ENCODE data around the gene LRMDA. TPM values are rescaled to one million over a fixed set of nuclear protein-coding genes. Genes with fewer than 3 reads are reported as not detected.

Gene LRMDA
- total RNA-seq, 1 donor, result under 0.01 TPM

DNA sequence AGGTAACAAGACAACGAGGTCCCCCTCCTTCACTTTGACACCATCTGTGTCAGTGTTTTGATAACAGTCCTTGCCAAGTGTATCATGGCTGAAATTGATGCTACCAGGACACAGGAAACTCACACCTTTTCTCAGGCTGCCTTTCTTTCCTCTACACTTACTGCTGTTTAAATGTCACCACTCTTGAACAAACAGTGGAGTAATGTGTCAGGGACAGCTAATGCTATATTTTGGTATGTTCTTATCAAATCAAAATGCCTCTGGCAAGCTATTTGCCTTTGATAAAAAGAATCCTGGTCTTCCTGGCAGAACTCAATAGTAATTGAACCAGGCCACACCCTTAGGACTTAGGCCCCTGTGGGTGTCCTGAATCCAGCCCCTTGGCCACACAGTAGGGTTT is 692.9 kb downstream of the LRMDA start:
- H3K4me3 ChIP-seq (ENCODE audit: low read depth, low read length), result no peak overlapping the region
- TF ChIP-seq, protein P1, sequence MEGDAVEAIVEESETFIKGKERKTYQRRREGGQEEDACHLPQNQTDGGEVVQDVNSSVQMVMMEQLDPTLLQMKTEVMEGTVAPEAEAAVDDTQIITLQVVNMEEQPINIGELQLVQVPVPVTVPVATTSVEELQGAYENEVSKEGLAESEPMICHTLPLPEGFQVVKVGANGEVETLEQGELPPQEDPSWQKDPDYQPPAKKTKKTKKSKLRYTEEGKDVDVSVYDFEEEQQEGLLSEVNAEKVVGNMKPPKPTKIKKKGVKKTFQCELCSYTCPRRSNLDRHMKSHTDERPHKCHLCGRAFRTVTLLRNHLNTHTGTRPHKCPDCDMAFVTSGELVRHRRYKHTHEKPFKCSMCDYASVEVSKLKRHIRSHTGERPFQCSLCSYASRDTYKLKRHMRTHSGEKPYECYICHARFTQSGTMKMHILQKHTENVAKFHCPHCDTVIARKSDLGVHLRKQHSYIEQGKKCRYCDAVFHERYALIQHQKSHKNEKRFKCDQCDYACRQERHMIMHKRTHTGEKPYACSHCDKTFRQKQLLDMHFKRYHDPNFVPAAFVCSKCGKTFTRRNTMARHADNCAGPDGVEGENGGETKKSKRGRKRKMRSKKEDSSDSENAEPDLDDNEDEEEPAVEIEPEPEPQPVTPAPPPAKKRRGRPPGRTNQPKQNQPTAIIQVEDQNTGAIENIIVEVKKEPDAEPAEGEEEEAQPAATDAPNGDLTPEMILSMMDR (IDR thresholded peaks at IDR 0.05; ENCODE audit: insufficient read depth, low read depth, low read length), result no peak
- DNase-seq (ENCODE audit: low read depth), result no peak

DNA sequence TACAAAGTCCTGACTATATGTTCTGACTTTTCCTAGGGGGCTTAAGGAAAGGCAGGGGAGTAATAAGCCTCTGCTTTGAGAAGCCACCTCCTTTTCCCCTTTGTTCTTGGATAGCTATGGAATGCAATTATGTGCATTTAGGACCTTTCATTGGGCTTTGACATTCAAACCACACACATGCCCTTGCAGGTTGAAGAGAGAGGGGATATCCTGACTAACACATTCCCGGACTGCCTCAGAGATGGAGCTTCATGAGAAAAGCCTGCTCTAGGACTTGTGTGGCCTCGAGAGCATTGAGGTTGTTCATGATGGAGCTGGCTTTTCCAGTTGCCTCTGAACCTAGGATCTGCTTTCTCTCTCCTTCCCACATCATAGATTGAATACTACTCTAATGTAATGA is 694.5 kb downstream of the LRMDA start:
- TF ChIP-seq, protein P1 (IDR thresholded peaks at IDR 0.05; ENCODE audit: insufficient read depth, low read depth, low read length), result no peak
- H3K4me3 ChIP-seq (ENCODE audit: low read depth, low read length), result no peak overlapping the region
- DNase-seq (ENCODE audit: low read depth), result no peak

DNA sequence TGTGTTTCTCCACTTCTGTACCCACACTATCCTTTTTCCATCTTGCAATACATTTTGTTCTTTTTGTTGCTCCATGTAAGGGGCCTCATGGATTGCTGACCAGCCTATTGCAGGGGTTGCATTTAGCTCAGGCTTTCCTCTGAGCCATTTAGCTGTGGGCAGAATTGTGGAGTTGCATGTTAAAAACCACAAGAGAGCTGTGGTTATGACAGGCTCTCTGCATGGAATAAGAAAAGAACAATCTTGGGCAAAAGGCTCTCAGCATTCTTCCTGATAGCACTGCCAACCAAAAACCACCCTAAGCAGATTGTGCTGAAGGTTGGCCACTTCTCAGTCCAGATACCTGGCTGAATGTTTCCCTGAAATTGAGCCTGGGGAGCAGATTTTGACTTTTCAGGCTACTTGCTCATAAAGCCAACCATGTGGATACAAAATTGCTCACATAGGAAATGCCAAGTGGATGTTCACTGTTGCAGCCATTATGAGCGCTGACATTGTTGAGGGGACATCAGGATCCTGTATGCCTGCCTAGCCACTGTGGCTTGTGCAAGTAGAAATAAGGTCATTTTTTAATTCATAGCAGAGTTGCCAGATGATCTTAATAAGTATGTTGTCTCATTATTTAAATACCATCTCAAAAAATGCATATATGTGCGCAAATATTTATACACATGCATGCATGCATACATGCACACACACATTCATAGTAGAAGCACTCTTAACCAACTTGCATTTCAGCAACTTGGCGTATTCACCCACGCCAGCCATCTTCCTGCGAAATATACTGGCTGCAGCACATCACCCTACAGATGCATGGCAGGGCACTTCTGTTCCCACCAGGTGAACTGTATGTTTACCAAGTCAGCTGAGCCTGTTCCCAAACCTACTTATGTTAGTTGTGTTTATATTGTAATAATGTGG is 695.4 kb downstream of the LRMDA start:
- DNase-seq (ENCODE audit: low read depth), result peak; percentile 24
- no peak overlapping the region for H3K4me3 ChIP-seq (ENCODE audit: low read depth, low read length)
- TF ChIP-seq, protein P1 (IDR thresholded peaks at IDR 0.05; ENCODE audit: insufficient read depth, low read depth, low read length), result no peak

DNA sequence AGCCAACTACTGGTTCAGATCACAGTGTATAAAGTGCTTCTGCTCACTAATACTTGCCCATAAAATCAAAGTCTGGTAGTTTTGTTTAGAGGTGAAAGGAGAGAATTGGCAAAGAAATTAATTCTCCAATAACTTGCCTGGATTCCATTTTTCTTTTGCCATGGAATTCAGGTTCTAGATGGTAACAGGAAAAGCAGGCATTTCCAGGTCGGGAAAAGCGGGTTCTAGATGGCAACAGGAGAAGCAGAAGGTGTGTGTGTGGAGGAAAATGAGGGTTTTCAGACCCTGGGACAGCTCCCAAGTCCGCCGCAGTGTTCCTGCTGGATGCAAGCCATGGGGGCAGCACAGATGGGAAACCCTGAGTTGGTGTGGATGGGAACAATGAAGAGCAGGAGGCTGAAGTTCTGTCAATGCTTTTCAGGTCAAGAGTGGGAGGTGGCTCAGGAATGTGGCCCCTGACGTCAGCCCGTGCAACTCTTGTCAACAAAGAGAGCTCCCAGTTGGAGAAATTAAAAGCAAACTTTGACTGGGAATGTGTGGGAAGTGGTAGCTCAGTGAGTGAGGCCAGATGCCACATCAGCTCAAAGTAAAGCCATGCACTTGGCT is 696.7 kb downstream of the LRMDA start:
- TF ChIP-seq, protein P1 (IDR thresholded peaks at IDR 0.05; ENCODE audit: insufficient read depth, low read depth, low read length), result no peak
- DNase-seq (ENCODE audit: low read depth), result peak; percentile 80
- no peak overlapping the region for H3K4me3 ChIP-seq (ENCODE audit: low read depth, low read length)

DNA sequence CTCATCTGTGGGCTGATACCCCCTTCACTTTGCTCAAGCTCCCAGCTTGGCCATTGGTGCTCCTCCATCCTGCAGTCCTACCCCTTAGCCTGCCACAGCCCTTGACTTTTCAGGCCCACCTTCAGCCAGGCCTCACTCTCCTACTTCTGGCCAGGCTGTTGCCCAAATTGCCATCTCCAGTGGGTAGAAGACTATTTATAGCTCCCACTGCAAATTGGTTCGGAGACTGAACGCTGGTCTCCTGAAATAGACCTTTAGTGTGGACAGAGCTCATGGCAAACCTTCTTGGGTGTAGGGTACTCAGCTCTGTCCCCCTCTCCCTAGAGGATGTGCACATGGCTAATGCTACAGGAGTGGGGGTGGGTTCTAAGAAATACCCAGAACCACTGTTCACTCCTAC is 697.8 kb downstream of the LRMDA start:
- H3K4me3 ChIP-seq (ENCODE audit: low read depth, low read length), result no peak overlapping the region
- no peak for DNase-seq (ENCODE audit: low read depth)
- TF ChIP-seq, protein P1 (IDR thresholded peaks at IDR 0.05; ENCODE audit: insufficient read depth, low read depth, low read length), result no peak

DNA sequence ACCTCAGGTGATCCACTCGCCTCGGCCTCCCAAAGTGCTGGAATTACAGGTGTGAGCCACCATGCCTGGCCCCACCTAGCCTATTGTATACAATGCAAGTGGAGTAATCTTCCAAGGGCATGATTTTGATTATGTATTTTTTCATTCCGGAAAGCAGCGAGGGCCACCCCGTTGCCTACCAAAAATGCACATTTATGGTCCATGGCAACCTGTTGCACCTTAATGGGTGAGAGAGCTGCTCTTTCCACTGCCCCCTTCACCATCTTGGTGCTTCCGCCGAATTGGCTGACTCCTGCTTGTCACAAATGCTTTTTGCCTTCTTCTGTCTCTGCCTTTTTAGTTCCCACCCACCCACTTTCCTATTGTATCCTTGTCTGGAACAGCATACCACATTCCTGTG is 699.5 kb downstream of the LRMDA start:
- no peak overlapping the region for H3K4me3 ChIP-seq (ENCODE audit: low read depth, low read length)
- TF ChIP-seq, protein P1 (IDR thresholded peaks at IDR 0.05; ENCODE audit: insufficient read depth, low read depth, low read length), result no peak
- DNase-seq (ENCODE audit: low read depth), result no peak

Measured in fibroblast of villous mesenchyme (primary cell).